Tibial nerve (tissue), 4 donors: Measurements from ENCODE around the gene MGLL.

Experiments
- EP300 ChIP-seq, 2 donors: sonication (generic); formaldehyde crosslinking; IDR thresholded peaks; one replicate each; pipeline ENCODE4 v1.6.1; 2017; ENCODE audit warnings: antibody characterized with exemption in 2 of 2, mild to moderate bottlenecking in 1 of 2
- POLR2A ChIP-seq, 2 donors: fragments of 450-650 bp; IDR thresholded peaks; one replicate each; pipeline ENCODE4 v1.6.1; 2017; ENCODE audit warnings: antibody characterized with exemption in 2 of 2, mild to moderate bottlenecking in 2 of 2, moderate library complexity in 2 of 2
- TF ChIP-seq, protein P1 (sequence below), 5 experiments: fragments of 200-600 bp in 3 of 5; fragments of 450-650 bp in 2 of 5; sonication (generic) in 3 of 5; IDR thresholded peaks; one replicate each; pipeline ENCODE4 v1.5.1; 2016 to 2019; ENCODE audit warnings: antibody characterized with exemption in 5 of 5, mild to moderate bottlenecking in 3 of 5, moderate library complexity in 2 of 5

DNA sequence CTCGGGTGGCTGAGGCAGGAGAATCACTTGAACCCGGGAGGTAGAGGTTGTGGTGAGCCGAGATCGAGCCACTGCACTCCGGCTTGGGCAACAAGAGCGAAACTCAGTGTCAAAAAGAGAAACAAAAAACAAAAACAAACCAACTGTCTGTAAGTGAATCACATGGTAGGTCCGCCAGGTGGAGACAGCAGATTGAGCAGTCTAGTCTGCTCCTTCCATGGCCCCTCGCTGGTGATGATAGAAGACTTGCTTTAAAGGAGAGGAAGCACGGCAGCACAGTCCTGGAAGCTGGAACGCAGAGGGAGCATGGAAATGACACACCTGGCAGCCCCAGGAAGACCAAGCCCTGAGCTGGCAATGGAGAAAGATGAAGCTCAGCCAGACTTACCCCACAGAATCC lies 31.4 kb upstream of the MGLL start:
- TF ChIP-seq, protein P1, sequence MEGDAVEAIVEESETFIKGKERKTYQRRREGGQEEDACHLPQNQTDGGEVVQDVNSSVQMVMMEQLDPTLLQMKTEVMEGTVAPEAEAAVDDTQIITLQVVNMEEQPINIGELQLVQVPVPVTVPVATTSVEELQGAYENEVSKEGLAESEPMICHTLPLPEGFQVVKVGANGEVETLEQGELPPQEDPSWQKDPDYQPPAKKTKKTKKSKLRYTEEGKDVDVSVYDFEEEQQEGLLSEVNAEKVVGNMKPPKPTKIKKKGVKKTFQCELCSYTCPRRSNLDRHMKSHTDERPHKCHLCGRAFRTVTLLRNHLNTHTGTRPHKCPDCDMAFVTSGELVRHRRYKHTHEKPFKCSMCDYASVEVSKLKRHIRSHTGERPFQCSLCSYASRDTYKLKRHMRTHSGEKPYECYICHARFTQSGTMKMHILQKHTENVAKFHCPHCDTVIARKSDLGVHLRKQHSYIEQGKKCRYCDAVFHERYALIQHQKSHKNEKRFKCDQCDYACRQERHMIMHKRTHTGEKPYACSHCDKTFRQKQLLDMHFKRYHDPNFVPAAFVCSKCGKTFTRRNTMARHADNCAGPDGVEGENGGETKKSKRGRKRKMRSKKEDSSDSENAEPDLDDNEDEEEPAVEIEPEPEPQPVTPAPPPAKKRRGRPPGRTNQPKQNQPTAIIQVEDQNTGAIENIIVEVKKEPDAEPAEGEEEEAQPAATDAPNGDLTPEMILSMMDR (IDR thresholded peaks at IDR 0.05) = no peak
- TF ChIP-seq POLR2A (IDR thresholded peaks at IDR 0.05) (no peak), EP300 (IDR thresholded peaks at IDR 0.05) (no peak)
